K562 (cell line): ENCODE measurements around the gene CCNC. TPM values are rescaled to one million over a fixed set of nuclear protein-coding genes. Genes with fewer than 3 reads are reported as not detected.
A peak's percentile ranks its signal among the peaks of the same experiment; 100 is the strongest.

ENCODE experiments used
- ADNP ChIP-seq: fragments of 200-800 bp; sonication (Bioruptor generic); IDR thresholded peaks from 2 replicates; pipeline ENCODE4 v1.6.1; 2016; ENCODE audit warnings: missing genetic modification characterization, missing compliant biosample characterization
- E2F6 ChIP-seq, 2 experiments: IDR thresholded peaks; 2 replicates each; pipeline ENCODE4 v1.6.1; 2011; ENCODE audit warnings: borderline replicate concordance in 1 of 2, control low read depth in 1 of 2, low read depth in 1 of 2, low read length in 1 of 2, mild to moderate bottlenecking in 1 of 2, mixed read lengths in 1 of 2, moderate library complexity in 1 of 2; ENCODE audit not compliant: insufficient read depth in 1 of 2, insufficient read length in 1 of 2, poor library complexity in 1 of 2, severe bottlenecking in 1 of 2; ENCODE audit errors: extremely low read depth in 1 of 2
- EHMT2 ChIP-seq: fragments of 450-650 bp; IDR thresholded peaks from 2 replicates; pipeline ENCODE4 v1.6.1; 2018; ENCODE audit warnings: antibody characterized with exemption
- ESRRA ChIP-seq: fragments of 450-650 bp; IDR thresholded peaks from 2 replicates; pipeline ENCODE4 v1.6.1; 2014; ENCODE audit warnings: low read depth, mild to moderate bottlenecking, moderate library complexity, borderline replicate concordance
- JUND ChIP-seq, 2 experiments: IDR thresholded peaks; 2 replicates in 1 of 2; 3 replicates in 1 of 2; pipeline ENCODE4 v1.6.1; 2011; ENCODE audit warnings: borderline replicate concordance in 2 of 2, low read depth in 2 of 2, low read length in 2 of 2, improper control_type of control experiment in 1 of 2, missing biosample characterization in 1 of 2, missing genetic modification characterization in 1 of 2, missing genetic modification reagents in 1 of 2
- MBD2 ChIP-seq: sonication (generic); IDR thresholded peaks from 2 replicates; pipeline ENCODE4 v1.6.1; 2016; ENCODE audit warnings: low read depth, borderline replicate concordance
- NCOA6 ChIP-seq: fragments of 450-650 bp; IDR thresholded peaks from 2 replicates; pipeline ENCODE4 v1.6.1; 2017; ENCODE audit warnings: mild to moderate bottlenecking
- PML ChIP-seq: IDR thresholded peaks from 2 replicates; pipeline ENCODE4 v1.6.1; 2012; ENCODE audit warnings: low read length, inconsistent platforms
- RNF2 ChIP-seq: sonication (generic); IDR thresholded peaks from 2 replicates; pipeline ENCODE4 v1.6.1; 2016
- SMAD2 ChIP-seq: fragments of 150-350 bp; IDR thresholded peaks from 2 replicates; pipeline ENCODE4 v1.6.1; 2014; ENCODE audit warnings: low read depth, mild to moderate bottlenecking, low read length
- TCF3 ChIP-seq: sonication (generic); formaldehyde crosslinking; IDR thresholded peaks from 2 replicates; pipeline ENCODE4 v1.4.0; 2020; ENCODE audit warnings: mild to moderate bottlenecking, missing genetic modification reagents
- YBX1 ChIP-seq: fragments of 450-650 bp; IDR thresholded peaks from 2 replicates; pipeline ENCODE4 v1.7.1; 2016; ENCODE audit warnings: mild to moderate bottlenecking
- ZBED1 ChIP-seq: IDR thresholded peaks from 2 replicates; pipeline ENCODE4 v1.6.1; 2014
- ZFP30 ChIP-seq: fragments of 250-450 bp; sonication (Bioruptor Pico); IDR thresholded peaks from 2 replicates; pipeline ENCODE4 v1.8.0; 2022; ENCODE audit warnings: moderate library complexity, mild to moderate bottlenecking, inconsistent platforms, borderline replicate concordance
- ZNF277 ChIP-seq: fragments of 250-450 bp; sonication (Bioruptor Pico); IDR thresholded peaks from 2 replicates; pipeline ENCODE4 v1.8.0; 2022; ENCODE audit warnings: inconsistent platforms, mild to moderate bottlenecking, moderate library complexity, borderline replicate concordance
- ZNF780A ChIP-seq: fragments of 250-450 bp; sonication (Bioruptor Pico); IDR thresholded peaks from 2 replicates; pipeline ENCODE4 v1.5.0; 2021; ENCODE audit warnings: mild to moderate bottlenecking
- polyA plus RNA-seq, 8 experiments: library from polyadenylated mRNA; depleted of rRNA in 4 of 8; stranded (reverse) in 5 of 8; unstranded in 3 of 8; fragments of >200 nt; fragmentation: Nextera tagmentation in 2 of 8; fragmentation: Illumina TruSeq in 1 of 8; extraction: Ambion mirVana in 2 of 8; extraction: Trizol in 1 of 8; gene quantifications; 2 replicates each; pipeline versions ENCODE4 v1.2.1 to v1.2.3, GENCODE V29; 2011 to 2014; ENCODE audit warnings: inconsistent platforms in 1 of 8, missing spikeins in 1 of 8
- total RNA-seq, 7 experiments: library from RNA; depleted of rRNA in 6 of 7; stranded (reverse); fragments of >200 nt in 6 of 7; fragmentation: Illumina TruSeq in 2 of 7; extraction: Trizol in 2 of 7; gene quantifications; 2 replicates each; pipeline versions ENCODE4 v1.2.1 to v1.2.3, GENCODE V29; 2011 to 2021; ENCODE audit warnings: low replicate concordance in 1 of 7
- TF ChIP-seq, protein P1 (sequence below): fragments of 250-450 bp; sonication (Bioruptor Pico); IDR thresholded peaks from 2 replicates; pipeline ENCODE4 v1.8.0; 2022; ENCODE audit warnings: moderate library complexity, mild to moderate bottlenecking, inconsistent platforms
- TF ChIP-seq, protein P2 (sequence below): sonication (generic); formaldehyde crosslinking; IDR thresholded peaks from 2 replicates; pipeline ENCODE4 v1.8.1; 2023; ENCODE audit warnings: mild to moderate bottlenecking, missing genetic modification reagents
- TF ChIP-seq, protein P3 (sequence below): fragments of 250-450 bp; sonication (Bioruptor Pico); IDR thresholded peaks from 2 replicates; pipeline ENCODE4 v1.4.0; 2020

CCNC gene
- total and polyA plus RNA-seq, 9 of the 15 experiments (the other 6 are each of a cell fraction or from before 2014, with no cell fraction given): 68.7 to 177 (median 99.6) TPM

DNA sequence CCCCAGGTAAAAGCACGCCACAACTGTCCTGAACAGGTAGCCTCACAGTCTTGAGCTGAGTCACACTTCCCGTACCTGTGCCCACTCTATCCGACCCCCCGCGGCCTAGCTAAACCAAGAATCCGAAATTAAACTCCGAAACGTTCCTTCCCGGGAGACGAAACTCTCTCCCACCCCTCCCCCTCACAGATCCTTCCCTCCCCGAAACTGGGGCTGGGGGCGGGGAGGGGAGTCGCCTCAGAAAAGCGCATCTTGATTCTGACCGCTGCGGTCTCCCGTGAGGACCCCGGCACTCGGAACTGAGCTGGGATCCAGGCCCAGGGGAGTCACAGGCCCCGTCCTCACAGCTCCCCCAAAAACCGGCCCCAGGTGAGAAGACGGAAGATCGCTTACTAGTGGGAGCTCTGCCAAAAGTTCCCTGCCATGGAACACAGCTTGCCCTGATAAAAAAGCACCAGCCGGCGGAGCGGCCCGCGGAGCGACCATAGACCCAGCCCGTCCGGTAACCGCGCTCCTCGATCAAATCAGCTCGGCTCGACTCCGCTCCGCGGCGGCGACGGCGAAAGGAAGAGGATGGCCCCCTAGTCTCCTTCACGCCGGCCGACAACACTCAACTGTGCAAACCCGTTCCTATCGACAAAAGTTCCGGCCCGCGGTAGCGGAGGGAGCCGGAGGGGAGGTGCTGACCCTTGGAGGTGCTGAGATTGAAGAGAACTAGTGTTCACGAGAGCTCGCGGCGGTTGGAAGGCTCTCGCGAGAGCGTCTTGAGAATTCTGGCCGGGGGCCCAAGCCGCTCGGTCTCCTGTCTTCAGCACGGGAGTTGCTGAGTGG, at the start of gene CCNC (continued):
- TF ChIP-seq JUND (IDR thresholded peaks at IDR 0.05; ENCODE audit: borderline replicate concordance, low read depth, low read length) (peak; percentile 83), JUND (tag; IDR thresholded peaks at IDR 0.05; ENCODE audit: borderline replicate concordance, low read depth, low read length) (no peak; the same call in 2 of the 3 replicates), ADNP (no peak), MBD2 (peak; percentile 75; the same call in 1 of the 2 replicates), TCF3 (peak; percentile 8; the same call in 1 of the 2 replicates), EHMT2 (no peak), SMAD2 (no peak), E2F6 (IDR thresholded peaks at IDR 0.05; ENCODE audit: borderline replicate concordance in 1 of 2, extremely low read depth in 1 of 2, insufficient read depth in 1 of 2, insufficient read length in 1 of 2, low read depth in 1 of 2, low read length in 1 of 2, poor library complexity in 1 of 2, severe bottlenecking in 1 of 2) (peak in 1 of 2 experiments; percentile 37), ZNF277 (CRISPR knock-in tag) (no peak), PML (peak; percentile 87), ZFP30 (CRISPR knock-in tag) (no peak), NCOA6 (no peak), YBX1 (no peak), ESRRA (peak; percentile 78), ZBED1 (peak; percentile 32; the same call in 1 of the 2 replicates), ZNF780A (CRISPR knock-in tag) (no peak), RNF2 (peak; percentile 82)
- TF ChIP-seq, protein P1, sequence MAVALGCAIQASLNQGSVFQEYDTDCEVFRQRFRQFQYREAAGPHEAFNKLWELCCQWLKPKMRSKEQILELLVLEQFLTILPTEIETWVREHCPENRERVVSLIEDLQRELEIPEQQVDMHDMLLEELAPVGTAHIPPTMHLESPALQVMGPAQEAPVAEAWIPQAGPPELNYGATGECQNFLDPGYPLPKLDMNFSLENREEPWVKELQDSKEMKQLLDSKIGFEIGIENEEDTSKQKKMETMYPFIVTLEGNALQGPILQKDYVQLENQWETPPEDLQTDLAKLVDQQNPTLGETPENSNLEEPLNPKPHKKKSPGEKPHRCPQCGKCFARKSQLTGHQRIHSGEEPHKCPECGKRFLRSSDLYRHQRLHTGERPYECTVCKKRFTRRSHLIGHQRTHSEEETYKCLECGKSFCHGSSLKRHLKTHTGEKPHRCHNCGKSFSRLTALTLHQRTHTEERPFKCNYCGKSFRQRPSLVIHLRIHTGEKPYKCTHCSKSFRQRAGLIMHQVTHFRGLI (CRISPR knock-in tag): no peak
- TF ChIP-seq, protein P2, sequence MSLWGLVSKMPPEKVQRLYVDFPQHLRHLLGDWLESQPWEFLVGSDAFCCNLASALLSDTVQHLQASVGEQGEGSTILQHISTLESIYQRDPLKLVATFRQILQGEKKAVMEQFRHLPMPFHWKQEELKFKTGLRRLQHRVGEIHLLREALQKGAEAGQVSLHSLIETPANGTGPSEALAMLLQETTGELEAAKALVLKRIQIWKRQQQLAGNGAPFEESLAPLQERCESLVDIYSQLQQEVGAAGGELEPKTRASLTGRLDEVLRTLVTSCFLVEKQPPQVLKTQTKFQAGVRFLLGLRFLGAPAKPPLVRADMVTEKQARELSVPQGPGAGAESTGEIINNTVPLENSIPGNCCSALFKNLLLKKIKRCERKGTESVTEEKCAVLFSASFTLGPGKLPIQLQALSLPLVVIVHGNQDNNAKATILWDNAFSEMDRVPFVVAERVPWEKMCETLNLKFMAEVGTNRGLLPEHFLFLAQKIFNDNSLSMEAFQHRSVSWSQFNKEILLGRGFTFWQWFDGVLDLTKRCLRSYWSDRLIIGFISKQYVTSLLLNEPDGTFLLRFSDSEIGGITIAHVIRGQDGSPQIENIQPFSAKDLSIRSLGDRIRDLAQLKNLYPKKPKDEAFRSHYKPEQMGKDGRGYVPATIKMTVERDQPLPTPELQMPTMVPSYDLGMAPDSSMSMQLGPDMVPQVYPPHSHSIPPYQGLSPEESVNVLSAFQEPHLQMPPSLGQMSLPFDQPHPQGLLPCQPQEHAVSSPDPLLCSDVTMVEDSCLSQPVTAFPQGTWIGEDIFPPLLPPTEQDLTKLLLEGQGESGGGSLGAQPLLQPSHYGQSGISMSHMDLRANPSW (CRISPR knock-in tag): no peak
- TF ChIP-seq, protein P3, sequence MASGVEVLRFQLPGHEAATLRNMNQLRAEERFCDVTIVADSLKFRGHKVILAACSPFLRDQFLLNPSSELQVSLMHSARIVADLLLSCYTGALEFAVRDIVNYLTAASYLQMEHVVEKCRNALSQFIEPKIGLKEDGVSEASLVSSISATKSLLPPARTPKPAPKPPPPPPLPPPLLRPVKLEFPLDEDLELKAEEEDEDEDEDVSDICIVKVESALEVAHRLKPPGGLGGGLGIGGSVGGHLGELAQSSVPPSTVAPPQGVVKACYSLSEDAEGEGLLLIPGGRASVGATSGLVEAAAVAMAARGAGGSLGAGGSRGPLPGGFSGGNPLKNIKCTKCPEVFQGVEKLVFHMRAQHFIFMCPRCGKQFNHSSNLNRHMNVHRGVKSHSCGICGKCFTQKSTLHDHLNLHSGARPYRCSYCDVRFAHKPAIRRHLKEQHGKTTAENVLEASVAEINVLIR (CRISPR knock-in tag): 0 out of 2 replicates have a peak, but pooled peaks have one; percentile 45
